ENCODE results near the gene NAXD. TPM values are rescaled to one million over a fixed set of nuclear protein-coding genes. Genes with fewer than 3 reads are reported as not detected.
"Not testable (repeated sequence)": the region's sequence is repeated elsewhere in the genome, so short reads cannot be mapped to it uniquely, and the experiment has no call there.

The NAXD gene
- total RNA-seq (2014; rRNA removed; shearing (Covaris generic)) (8.3 and 9.4 TPM in 2 replicates), total RNA-seq (2022) (12.5 and 13.8 TPM in 2 replicates), Bru-seq, nascent RNA (percentile 57 among the genes with signal in this experiment), BruChase-seq, experiment 1, labeled RNA remaining after a 6-hour chase (percentile 55 among the genes with signal in this experiment), BruChase-seq, experiment 2, labeled RNA remaining after a 2-hour chase (percentile 60 among the genes with signal in this experiment)
- long read RNA-seq, partial matches to known transcripts = 2 of 43 reads
- long read RNA-seq, other reads (novel, unspliced or antisense) = 40 of 43 reads

DNA sequence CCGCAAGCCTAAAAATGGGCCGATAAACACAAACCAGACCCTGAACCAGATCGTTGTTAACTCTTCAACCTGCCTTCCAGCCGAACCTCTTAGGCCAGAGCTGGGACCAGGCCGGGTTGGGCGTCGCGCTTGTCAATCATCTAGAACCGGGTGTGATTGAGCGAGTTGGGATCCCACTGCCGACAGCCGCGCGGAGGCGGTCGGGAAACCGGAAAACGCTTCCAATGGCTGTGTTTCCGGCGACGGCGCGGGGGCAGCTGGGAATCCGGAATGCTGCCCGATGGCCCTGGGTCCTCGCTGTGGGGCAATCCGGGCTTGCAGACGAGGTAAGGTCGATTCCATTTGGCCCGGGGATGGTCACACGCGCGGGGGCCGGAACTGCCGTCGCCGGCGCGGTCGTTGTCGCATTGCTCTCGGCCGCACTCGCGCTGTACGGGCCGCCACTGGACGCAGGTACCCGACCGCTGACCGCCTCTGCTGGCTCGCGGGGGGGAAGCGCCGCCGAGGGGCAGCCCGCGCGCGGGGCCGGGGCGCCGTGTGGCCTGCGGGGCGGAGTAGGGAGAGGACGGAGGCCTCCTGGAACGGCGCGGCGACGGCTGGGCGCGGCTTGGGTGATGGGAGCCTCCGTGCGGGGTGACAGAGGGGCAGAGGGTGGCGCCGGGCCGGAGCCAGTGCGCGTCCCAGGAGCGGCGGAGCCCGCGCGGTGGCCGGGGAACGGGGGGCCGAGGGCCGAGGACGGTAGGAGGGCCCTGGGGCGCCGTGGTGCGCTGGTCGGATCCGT is at the start of gene NAXD:
TSS of gene NAXD (plus strand) at position 224 of the 781 bp plus-strand sequence. CDS start at position 281, 57 bp downstream.
- no peaks in the 10 kb centered on the region for H3K36me3 ChIP-seq (ENCODE audit: insufficient read depth, low read length)
- peak within 1 kb of the TSS; percentile 35 for H3K27ac ChIP-seq (ENCODE audit: low read depth, low read length, poor library complexity, severe bottlenecking)
- no peaks in the 10 kb centered on the region for H3K9me3 ChIP-seq (ENCODE audit: low read length)
- POLR2A ChIA-PET = no interaction called here
- no TSS peak for BruUV-seq (replicated peaks)
- intact Hi-C loops (cut with micrococcal nuclease; ENCODE audit: unreplicated experiment) = loop anchor here (2.0 to 10.0 kb wide), 3 partner anchors 99 to 299 kb away; partner anchors contain the start of genes ANKRD10 and ING1
- no peaks in the 10 kb centered on the region for H3K9me2 ChIP-seq (ENCODE audit: insufficient read depth, low read length)
- TF ChIP-seq EZH2phosphoT487 (IDR thresholded peaks at IDR 0.05; ENCODE audit: borderline replicate concordance, low read depth, low read length) = no peak
- TF ChIP-seq CTCF (conservative IDR thresholded peaks at IDR 0.05; ENCODE audit: low read length) = no peak
- DNase-seq (ENCODE audit: low spot score) = peak; percentile 80
- H3K4me2 ChIP-seq (ENCODE audit: low read length) = peak within 1 kb of the TSS; percentile 92
- no peaks in the 10 kb centered on the region for H4K20me1 ChIP-seq (ENCODE audit: insufficient read depth, low read length)
- CTCF ChIA-PET (ENCODE audit: unreplicated experiment) = no interaction called here
- peaks cover 40% of the 10 kb centered on the region for H3K79me2 ChIP-seq (ENCODE audit: insufficient read depth, low read depth, low read length)
- H3K4me3 ChIP-seq (ENCODE audit: low read depth, low read length, poor library complexity, severe bottlenecking) = peak within 1 kb of the TSS; percentile 87
- H3K4me1 ChIP-seq (ENCODE audit: insufficient read depth, low read length, poor library complexity, severe bottlenecking) = peaks cover 14% of the 10 kb centered on the region
- peak within 1 kb of the TSS; percentile 94 for H2AFZ ChIP-seq (ENCODE audit: low read length)

DNA sequence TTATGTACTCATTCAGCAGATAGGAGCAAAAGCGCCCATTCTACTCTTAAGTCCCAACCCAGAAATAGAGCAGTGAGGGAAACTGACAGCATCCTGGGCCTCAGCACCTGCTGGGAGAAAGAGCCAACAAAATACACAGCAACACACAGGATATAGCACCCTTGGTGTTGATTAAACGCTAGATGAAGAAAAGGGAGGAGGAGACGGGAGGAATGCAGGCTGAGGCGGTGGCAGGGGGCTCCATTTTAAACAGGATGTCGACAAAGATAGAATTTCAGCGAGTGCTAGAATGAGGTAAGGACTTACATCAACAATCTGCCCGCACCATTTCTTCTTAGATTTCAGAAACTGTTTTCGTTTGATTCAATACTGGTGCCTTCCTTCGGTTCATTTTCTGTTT is 49.2 kb upstream of the NAXD start:
- no peak for TF ChIP-seq CTCF (conservative IDR thresholded peaks at IDR 0.05; ENCODE audit: low read length)
- TF ChIP-seq EZH2phosphoT487 (IDR thresholded peaks at IDR 0.05; ENCODE audit: borderline replicate concordance, low read depth, low read length) = no peak
- DNase-seq (ENCODE audit: low spot score) = no peak
- ChIA-PET POLR2A (no interaction called here), CTCF (ENCODE audit: unreplicated experiment) (no interaction called here)
- Histone ChIP-seq H3K79me2 (ENCODE audit: insufficient read depth, low read depth, low read length) (no peaks in the 10 kb centered on the region), H3K9me2 (ENCODE audit: insufficient read depth, low read length) (no peaks in the 10 kb centered on the region), H3K4me2 (ENCODE audit: low read length) (no peak overlapping the region), H2AFZ (ENCODE audit: low read length) (no peak overlapping the region), H3K4me3 (ENCODE audit: low read depth, low read length, poor library complexity, severe bottlenecking) (no peak overlapping the region), H3K4me1 (ENCODE audit: insufficient read depth, low read length, poor library complexity, severe bottlenecking) (no peaks in the 10 kb centered on the region), H3K9me3 (ENCODE audit: low read length) (no peaks in the 10 kb centered on the region), H3K27ac (ENCODE audit: low read depth, low read length, poor library complexity, severe bottlenecking) (no peak overlapping the region), H3K36me3 (ENCODE audit: insufficient read depth, low read length) (no peaks in the 10 kb centered on the region), H4K20me1 (ENCODE audit: insufficient read depth, low read length) (no peaks in the 10 kb centered on the region)
- intact Hi-C loops (cut with micrococcal nuclease; ENCODE audit: unreplicated experiment) = no loop called here
- no TSS peak for BruUV-seq (replicated peaks)

DNA sequence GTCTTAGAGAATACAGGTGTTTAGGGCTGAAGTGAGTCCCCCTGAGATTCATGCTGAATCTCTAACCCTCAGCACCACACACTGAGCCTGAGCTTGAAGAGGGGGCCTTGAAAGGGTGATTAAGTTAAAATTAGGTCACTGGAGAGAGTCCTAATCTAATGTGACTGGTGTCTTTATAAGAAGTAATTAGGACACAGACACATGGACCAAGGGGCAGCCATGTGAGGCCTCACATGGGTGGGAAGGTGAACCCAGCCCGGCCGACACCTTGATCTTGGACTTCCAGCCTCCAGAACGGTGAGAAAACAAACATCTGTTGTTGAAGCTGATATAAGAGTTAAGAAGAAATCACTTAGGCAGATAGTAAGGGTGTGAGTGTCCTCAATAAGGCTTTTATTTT is 46.7 kb upstream of the NAXD start:
- TF ChIP-seq EZH2phosphoT487 (IDR thresholded peaks at IDR 0.05; ENCODE audit: borderline replicate concordance, low read depth, low read length) (no peak), CTCF (conservative IDR thresholded peaks at IDR 0.05; ENCODE audit: low read length) (no peak)
- CTCF ChIA-PET (ENCODE audit: unreplicated experiment) = no interaction called here

GRCh38 chr13:110569962-110570361 is 45.4 kb upstream of the NAXD start:
- H3K9me2 ChIP-seq (ENCODE audit: insufficient read depth, low read length); H3K27ac ChIP-seq (ENCODE audit: low read depth, low read length, poor library complexity, severe bottlenecking); H3K4me3 ChIP-seq (ENCODE audit: low read depth, low read length, poor library complexity, severe bottlenecking); H4K20me1 ChIP-seq (ENCODE audit: insufficient read depth, low read length); H3K9me3 ChIP-seq (ENCODE audit: low read length); H3K79me2 ChIP-seq (ENCODE audit: insufficient read depth, low read depth, low read length); H3K4me1 ChIP-seq (ENCODE audit: insufficient read depth, low read length, poor library complexity, severe bottlenecking); H3K36me3 ChIP-seq (ENCODE audit: insufficient read depth, low read length); DNase-seq (ENCODE audit: low spot score); CTCF ChIA-PET (ENCODE audit: unreplicated experiment); H3K4me2 ChIP-seq (ENCODE audit: low read length); H2AFZ ChIP-seq (ENCODE audit: low read length); intact Hi-C loops (cut with micrococcal nuclease; ENCODE audit: unreplicated experiment); BruUV-seq (replicated peaks): not testable (repeated sequence)
- POLR2A ChIA-PET = interaction anchor here (0.6 kb wide), 1 partner anchor 39 kb away, joined by 3 read pairs; no protein-coding TSS in a partner anchor

More for the DNA sequence above, 46.7 kb upstream of the NAXD start:
- H3K4me1 ChIP-seq (ENCODE audit: insufficient read depth, low read length, poor library complexity, severe bottlenecking) = no peaks in the 10 kb centered on the region
- POLR2A ChIA-PET = no interaction called here
- H3K4me3 ChIP-seq (ENCODE audit: low read depth, low read length, poor library complexity, severe bottlenecking) = no peak overlapping the region
- no peak overlapping the region for H3K4me2 ChIP-seq (ENCODE audit: low read length)
- no peak for DNase-seq (ENCODE audit: low spot score)
- no peaks in the 10 kb centered on the region for H3K9me3 ChIP-seq (ENCODE audit: low read length)
- H2AFZ ChIP-seq (ENCODE audit: low read length) = no peak overlapping the region
- H3K9me2 ChIP-seq (ENCODE audit: insufficient read depth, low read length) = no peaks in the 10 kb centered on the region
- no peaks in the 10 kb centered on the region for H3K36me3 ChIP-seq (ENCODE audit: insufficient read depth, low read length)
- no peak overlapping the region for H3K27ac ChIP-seq (ENCODE audit: low read depth, low read length, poor library complexity, severe bottlenecking)
- no TSS peak for BruUV-seq (replicated peaks)
- intact Hi-C loops (cut with micrococcal nuclease; ENCODE audit: unreplicated experiment) = no loop called here
- no peaks in the 10 kb centered on the region for H4K20me1 ChIP-seq (ENCODE audit: insufficient read depth, low read length)
- no peaks in the 10 kb centered on the region for H3K79me2 ChIP-seq (ENCODE audit: insufficient read depth, low read depth, low read length)
